Fibroblast of peridontal ligament (primary cell): Measurements from ENCODE around the gene PKDCC.
"Not testable (repeated sequence)": the region's sequence is repeated elsewhere in the genome, so short reads cannot be mapped to it uniquely, and the experiment has no call there.

ENCODE experiments used
- DNase-seq: peaks from one replicate; pipeline ENCODE4 v3.0.0-alpha.2; 2010; ENCODE audit errors: extremely low read depth

Gene PKDCC

GRCh38 chr2:42030829-42031228, 17.0 kb upstream of the PKDCC start:
- DNase-seq, result no peak

- DNase-seq, result no peak
Measured at GRCh38 chr2:42031281-42032223, 16.3 kb upstream of the PKDCC start.

- DNase-seq, result no peak
Measured at GRCh38 chr2:42032224-42032620, 15.6 kb upstream of the PKDCC start.

GRCh38 chr2:42032745-42033144, 15.1 kb upstream of the PKDCC start:
- no peak for DNase-seq

- DNase-seq, result not testable (repeated sequence)
Measured at GRCh38 chr2:42034096-42034495, 13.7 kb upstream of the PKDCC start.

GRCh38 chr2:42035241-42035640, 12.6 kb upstream of the PKDCC start:
- DNase-seq, result no peak

GRCh38 chr2:42036413-42036812, 11.4 kb upstream of the PKDCC start:
- no peak for DNase-seq

GRCh38 chr2:42036940-42037339, 10.9 kb upstream of the PKDCC start:
- no peak for DNase-seq

- no peak for DNase-seq
Measured at GRCh38 chr2:42040643-42041278, 7.1 kb upstream of the PKDCC start.

GRCh38 chr2:42041377-42042127, 6.3 kb upstream of the PKDCC start:
- no peak for DNase-seq

GRCh38 chr2:42042631-42043355, 5.0 kb upstream of the PKDCC start:
- no peak for DNase-seq

GRCh38 chr2:42043789-42044394, 3.9 kb upstream of the PKDCC start:
- no peak for DNase-seq

GRCh38 chr2:42044939-42045338, 2.9 kb upstream of the PKDCC start:
- no peak for DNase-seq

- no peak for DNase-seq
Measured at GRCh38 chr2:42045352-42045751, 2.5 kb upstream of the PKDCC start.

GRCh38 chr2:42045848-42046748, 1.7 kb upstream of the PKDCC start:
- no peak for DNase-seq

- no peak for DNase-seq
Measured at GRCh38 chr2:42046819-42047487, 868 bp upstream of the PKDCC start.

- DNase-seq, result no peak
Measured at GRCh38 chr2:42048299-42049220, 739 bp downstream of the PKDCC start.

- no peak for DNase-seq
Measured at GRCh38 chr2:42049221-42050009, 1.6 kb downstream of the PKDCC start.
